Uterus (tissue), 2 donors: ENCODE measurements around the gene KRTDAP.

Experiments
- POLR2A ChIP-seq, 2 donors: fragments of 450-650 bp; IDR thresholded peaks; one replicate each; pipeline ENCODE4 v1.6.1; 2016; ENCODE audit warnings: antibody characterized with exemption in 2 of 2, mild to moderate bottlenecking in 1 of 2, moderate library complexity in 1 of 2
- TF ChIP-seq, protein P1 (sequence below), 4 experiments: fragments of 200-600 bp in 2 of 4; fragments of 450-650 bp in 2 of 4; sonication (generic) in 2 of 4; IDR thresholded peaks; one replicate each; pipeline ENCODE4 v1.5.1; 2016 to 2019; ENCODE audit warnings: antibody characterized with exemption in 4 of 4, mild to moderate bottlenecking in 2 of 4, moderate library complexity in 1 of 4

DNA sequence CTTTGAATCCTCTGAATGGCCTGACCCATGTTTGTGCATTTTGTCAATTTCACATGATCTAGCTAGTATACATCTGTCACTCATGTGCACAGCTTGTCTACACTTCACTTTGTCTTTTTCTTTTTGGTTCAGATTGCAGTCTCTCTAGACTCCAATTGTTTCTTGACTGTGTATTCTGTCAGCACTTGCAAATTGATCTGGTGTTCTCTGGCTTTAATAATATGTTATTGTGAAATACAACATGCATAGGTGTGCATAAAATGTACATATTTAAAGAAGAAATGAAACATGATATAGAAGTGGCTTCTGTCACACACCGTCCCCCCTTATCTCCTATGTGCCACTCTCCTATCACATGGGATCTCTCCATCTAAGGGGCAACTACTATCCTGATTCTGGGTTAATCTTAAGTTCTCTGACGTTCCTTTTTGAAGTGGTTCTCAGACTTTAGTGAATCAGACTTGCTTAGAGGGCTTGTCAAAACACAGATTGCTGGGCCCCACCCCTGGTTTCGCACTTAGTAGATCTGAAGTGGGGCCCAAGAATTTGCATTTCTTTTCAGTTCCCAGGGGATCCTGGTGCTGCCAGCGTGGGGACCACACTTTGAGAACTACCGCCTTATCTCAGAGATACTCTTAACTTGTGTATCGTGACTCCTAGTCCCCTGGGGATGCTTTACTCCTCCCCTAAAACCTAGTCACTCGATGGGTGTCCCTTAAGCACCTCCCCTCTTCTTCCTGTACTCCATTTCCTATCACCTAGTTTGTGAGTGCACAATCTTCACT is 5.8 kb downstream of the KRTDAP start:
- no peak for TF ChIP-seq POLR2A (IDR thresholded peaks at IDR 0.05)
- TF ChIP-seq, protein P1, sequence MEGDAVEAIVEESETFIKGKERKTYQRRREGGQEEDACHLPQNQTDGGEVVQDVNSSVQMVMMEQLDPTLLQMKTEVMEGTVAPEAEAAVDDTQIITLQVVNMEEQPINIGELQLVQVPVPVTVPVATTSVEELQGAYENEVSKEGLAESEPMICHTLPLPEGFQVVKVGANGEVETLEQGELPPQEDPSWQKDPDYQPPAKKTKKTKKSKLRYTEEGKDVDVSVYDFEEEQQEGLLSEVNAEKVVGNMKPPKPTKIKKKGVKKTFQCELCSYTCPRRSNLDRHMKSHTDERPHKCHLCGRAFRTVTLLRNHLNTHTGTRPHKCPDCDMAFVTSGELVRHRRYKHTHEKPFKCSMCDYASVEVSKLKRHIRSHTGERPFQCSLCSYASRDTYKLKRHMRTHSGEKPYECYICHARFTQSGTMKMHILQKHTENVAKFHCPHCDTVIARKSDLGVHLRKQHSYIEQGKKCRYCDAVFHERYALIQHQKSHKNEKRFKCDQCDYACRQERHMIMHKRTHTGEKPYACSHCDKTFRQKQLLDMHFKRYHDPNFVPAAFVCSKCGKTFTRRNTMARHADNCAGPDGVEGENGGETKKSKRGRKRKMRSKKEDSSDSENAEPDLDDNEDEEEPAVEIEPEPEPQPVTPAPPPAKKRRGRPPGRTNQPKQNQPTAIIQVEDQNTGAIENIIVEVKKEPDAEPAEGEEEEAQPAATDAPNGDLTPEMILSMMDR (IDR thresholded peaks at IDR 0.05) = no peak
